Thyroid gland (tissue), 4 donors: ENCODE measurements around the gene NAT9. TPM values are rescaled to one million over a fixed set of nuclear protein-coding genes. Genes with fewer than 3 reads are reported as not detected.
A peak's percentile ranks its signal among the peaks of the same experiment; 100 is the strongest.

Experiments
- DNase-seq, 2 donors: peaks; one replicate each; pipeline ENCODE4 v3.0.0-alpha.2; 2019
- H3K27ac ChIP-seq, 3 donors: fragments of 200-600 bp; sonication (generic); 1 replicate in 2 of 3; 2 replicates in 1 of 3; pipeline ENCODE4 v1.5.1; 2016 to 2019; ENCODE audit warnings: mild to moderate bottlenecking in 1 of 3, moderate library complexity in 1 of 3
- H3K27me3 ChIP-seq: fragments of 200-600 bp; sonication (generic); one replicate; pipeline ENCODE4 v1.5.1; 2019
- H3K36me3 ChIP-seq, 2 donors: fragments of 200-600 bp; sonication (generic); one replicate each; pipeline ENCODE4 v1.5.1; 2016 to 2019
- H3K4me1 ChIP-seq, 2 donors: fragments of 200-600 bp; sonication (generic); one replicate each; pipeline ENCODE4 v1.5.1; 2017 to 2019
- H3K4me3 ChIP-seq, 3 donors: fragments of 200-600 bp; sonication (generic); replicated peaks in 1 of 3; 1 replicate in 2 of 3; 2 replicates in 1 of 3; pipeline ENCODE4 v1.5.1; 2016; ENCODE audit warnings: mild to moderate bottlenecking in 1 of 3
- H3K9me3 ChIP-seq: fragments of 200-600 bp; sonication (generic); one replicate; pipeline ENCODE4 v1.5.1; 2017
- CTCF ChIP-seq, 6 experiments: fragments of 200-600 bp in 3 of 6; fragments of 450-650 bp in 3 of 6; sonication (generic) in 3 of 6; IDR thresholded peaks; one replicate each; pipeline ENCODE4 v1.5.1; 2016 to 2019; ENCODE audit warnings: antibody characterized with exemption in 6 of 6, mild to moderate bottlenecking in 2 of 6, inconsistent platforms in 1 of 6, moderate library complexity in 1 of 6
- POLR2A ChIP-seq, 2 donors: fragments of 450-650 bp; IDR thresholded peaks; one replicate each; pipeline ENCODE4 v1.6.1; 2017; ENCODE audit warnings: antibody characterized with exemption in 2 of 2, mild to moderate bottlenecking in 2 of 2, moderate library complexity in 1 of 2
- WGBS, 2 donors: methylation state at CpG; one replicate each; pipeline ENCODE4 v1.1.5; 2017; 5-methylcytosine and 5-hydroxymethylcytosine counted together
- intact Hi-C: fragments of 100-400 bp; cut with DNase I; formaldehyde crosslinking; loops from one replicate; pipeline ENCODE4 v1.15.1; 2023
- total RNA-seq, 4 donors: library from RNA; depleted of rRNA; stranded (reverse); fragments of >200 nt; gene quantifications; one replicate each; pipeline ENCODE4 v1.2.3, GENCODE V29; 2016

NAT9 gene
- total RNA-seq, 4 donors from 2014 or later, result 33.1 to 46.5 (median 41.4) TPM

GRCh38 chr17:74749279-74750038, 26.7 kb downstream of the NAT9 start:
- DNase-seq, result peak; percentile 63
- peak overlapping the region; percentile 9 to 65 (median 60) for H3K27ac ChIP-seq
- no peaks in the 10 kb centered on the region for H3K36me3 ChIP-seq
- H3K27me3 ChIP-seq, result no peaks in the 10 kb centered on the region
- peaks cover 36 to 38% of the 10 kb centered on the region in 2 donors for H3K4me1 ChIP-seq
- H3K9me3 ChIP-seq, result no peaks in the 10 kb centered on the region
- H3K4me3 ChIP-seq, result peak overlapping the region; percentile 68 to 86 (median 77)
- intact Hi-C loops, result loop anchor here (5.0 kb wide), 1 partner anchor 208 kb away; no protein-coding TSS in a partner anchor
- WGBS, 2 donors, result 3 to 4% methylated on average over 16 to 34 of the region's 46 CpGs
- TF ChIP-seq CTCF (IDR thresholded peaks at IDR 0.05), result no peak
- TF ChIP-seq POLR2A (IDR thresholded peaks at IDR 0.05), result no peak

GRCh38 chr17:74748529-74749278, 27.4 kb downstream of the NAT9 start, which contains the start of gene NHERF1:
NHERF1 (plus strand) TSS chr17:74748628; CDS start chr17:74748847, 219 bp downstream.
- Histone ChIP-seq H3K4me3 (peak within 1 kb of the TSS; percentile 68 to 86 (median 77)), H3K27me3 (no peaks in the 10 kb centered on the region), H3K9me3 (no peaks in the 10 kb centered on the region), H3K4me1 (peaks cover 31 to 36% of the 10 kb centered on the region in 2 donors), H3K27ac (peak within 1 kb of the TSS; percentile 60 to 69 (median 65)), H3K36me3 (no peaks in the 10 kb centered on the region)
- WGBS, 2 donors, result 3% methylated on average over 8 of the region's 90 CpGs; no CpG with 5 or more reads in 1 of the 2 donors
- intact Hi-C loops, result loop anchor here (5.0 kb wide), 1 partner anchor 209 kb away; no protein-coding TSS in a partner anchor
- DNase-seq, result peak; percentile 96
- TF ChIP-seq POLR2A (IDR thresholded peaks at IDR 0.05), result peak; percentile 67 to 98
- peak in 3 of 6 experiments; percentile 4 to 10 (median 5) for TF ChIP-seq CTCF (IDR thresholded peaks at IDR 0.05)

GRCh38 chr17:74748279-74748528, 27.9 kb downstream of the NAT9 start:
- DNase-seq, result no peak
- intact Hi-C loops, result loop anchor here (5.0 kb wide), 1 partner anchor 209 kb away; no protein-coding TSS in a partner anchor
- WGBS, 2 donors, result 0 to 1% methylated on average over 15 to 16 of the region's 34 CpGs
- Histone ChIP-seq H3K27ac (peak overlapping the region; percentile 45 to 69 (median 55)), H3K9me3 (no peaks in the 10 kb centered on the region), H3K27me3 (no peaks in the 10 kb centered on the region), H3K4me3 (peak overlapping the region in 1 of 3 donors; percentile 77), H3K4me1 (peaks cover 30 to 36% of the 10 kb centered on the region in 2 donors), H3K36me3 (no peaks in the 10 kb centered on the region)
- peak in 3 of 6 experiments; percentile 12 to 39 (median 30) for TF ChIP-seq CTCF (IDR thresholded peaks at IDR 0.05)
- TF ChIP-seq POLR2A (IDR thresholded peaks at IDR 0.05), result no peak

GRCh38 chr17:74746922-74747321, 29.2 kb downstream of the NAT9 start:
- no peaks in the 10 kb centered on the region for H3K36me3 ChIP-seq
- no peak for DNase-seq
- H3K27me3 ChIP-seq, result no peaks in the 10 kb centered on the region
- no peaks in the 10 kb centered on the region for H3K9me3 ChIP-seq
- no peak overlapping the region for H3K27ac ChIP-seq
- TF ChIP-seq POLR2A (IDR thresholded peaks at IDR 0.05), result no peak
- TF ChIP-seq CTCF (IDR thresholded peaks at IDR 0.05), result no peak
- H3K4me3 ChIP-seq, result no peak overlapping the region
- peaks cover 30 to 31% of the 10 kb centered on the region in 2 donors for H3K4me1 ChIP-seq
- WGBS, 2 donors, result 51 to 54% methylated on average over 5 to 6 of the region's 6 CpGs
- intact Hi-C loops, result loop anchor here (5.0 kb wide), 1 partner anchor 210 kb away; no protein-coding TSS in a partner anchor
